HepG2 (cell line): ENCODE data around the gene ZFAND4. TPM values are rescaled to one million over a fixed set of nuclear protein-coding genes. Genes with fewer than 3 reads are reported as not detected.
A peak's percentile ranks its signal among the peaks of the same experiment; 100 is the strongest.

Experiments
- ARNT2 ChIP-seq: sonication (generic); formaldehyde crosslinking; IDR thresholded peaks from 2 replicates; pipeline ENCODE4 v1.8.0; 2022; ENCODE audit warnings: mild to moderate bottlenecking, low read depth, missing genetic modification reagents, moderate library complexity
- BCL6 ChIP-seq: IDR thresholded peaks from 2 replicates; pipeline ENCODE4 v1.6.1; 2016; ENCODE audit warnings: missing genetic modification reagents, missing compliant biosample characterization
- GLI4 ChIP-seq: sonication (generic); formaldehyde crosslinking; IDR thresholded peaks from 2 replicates; pipeline ENCODE4 v1.5.1; 2020; ENCODE audit warnings: missing genetic modification reagents, mild to moderate bottlenecking, moderate library complexity, borderline replicate concordance
- HHEX ChIP-seq: IDR thresholded peaks from 2 replicates; pipeline ENCODE4 v1.6.1; 2016; ENCODE audit warnings: control low read depth
- HMGXB3 ChIP-seq: sonication (generic); formaldehyde crosslinking; IDR thresholded peaks from 2 replicates; pipeline ENCODE4 v1.4.0; 2020; ENCODE audit warnings: missing genetic modification reagents, borderline replicate concordance
- HOXD1 ChIP-seq: sonication (generic); formaldehyde crosslinking; IDR thresholded peaks from 2 replicates; pipeline ENCODE4 v1.5.0; 2020; ENCODE audit warnings: missing genetic modification reagents
- KAT7 ChIP-seq: IDR thresholded peaks from 2 replicates; pipeline ENCODE4 v1.6.1; 2018; ENCODE audit warnings: borderline replicate concordance, missing compliant biosample characterization
- KDM6A ChIP-seq: IDR thresholded peaks from 2 replicates; pipeline ENCODE4 v1.6.1; 2016; ENCODE audit warnings: low read depth
- PHF20 ChIP-seq: sonication (generic); formaldehyde crosslinking; IDR thresholded peaks from 2 replicates; pipeline ENCODE4 v1.5.0; 2020; ENCODE audit warnings: mild to moderate bottlenecking, missing genetic modification reagents
- PITX1 ChIP-seq: sonication (generic); formaldehyde crosslinking; IDR thresholded peaks from 2 replicates; pipeline ENCODE4 v1.5.1; 2020; ENCODE audit warnings: mild to moderate bottlenecking, missing genetic modification reagents
- POLR2AphosphoS5 ChIP-seq: IDR thresholded peaks from 2 replicates; pipeline ENCODE4 v1.6.1; 2012; ENCODE audit warnings: low read depth, low read length
- PRDM10 ChIP-seq: sonication (generic); formaldehyde crosslinking; IDR thresholded peaks from 2 replicates; pipeline ENCODE4 v1.4.0; 2020; ENCODE audit warnings: low read depth, missing genetic modification reagents
- RBAK ChIP-seq: sonication (generic); formaldehyde crosslinking; IDR thresholded peaks from 2 replicates; pipeline ENCODE4 v1.5.1; 2020; ENCODE audit warnings: mild to moderate bottlenecking, missing genetic modification reagents
- REST ChIP-seq, 2 experiments: IDR thresholded peaks; 2 replicates each; pipeline ENCODE4 v1.6.1; 2011 to 2012; ENCODE audit warnings: low read length in 2 of 2, borderline replicate concordance in 1 of 2, low read depth in 1 of 2, mild to moderate bottlenecking in 1 of 2, moderate library complexity in 1 of 2
- STAT5B ChIP-seq: sonication (generic); formaldehyde crosslinking; IDR thresholded peaks from 2 replicates; pipeline ENCODE4 v1.4.0; 2020; ENCODE audit warnings: missing genetic modification reagents
- ZBTB42 ChIP-seq: sonication (generic); formaldehyde crosslinking; IDR thresholded peaks from 2 replicates; pipeline ENCODE4 v1.5.0; 2020; ENCODE audit warnings: mild to moderate bottlenecking, missing genetic modification reagents
- ZNF414 ChIP-seq: sonication (generic); formaldehyde crosslinking; IDR thresholded peaks from 2 replicates; pipeline ENCODE4 v1.5.0; 2020; ENCODE audit warnings: missing genetic modification reagents
- polyA plus RNA-seq, 8 experiments: library from polyadenylated mRNA; depleted of rRNA in 3 of 8; stranded (reverse) in 7 of 8; unstranded in 1 of 8; fragments of >200 nt; fragmentation: Illumina TruSeq in 4 of 8; extraction: Trizol in 4 of 8; gene quantifications; 2 replicates each; pipeline versions ENCODE4 v1.2.1 to v1.2.3, GENCODE V29; 2011 to 2016; ENCODE audit warnings: low read depth in 4 of 8, missing spikeins in 1 of 8, mixed read lengths in 1 of 8; ENCODE audit not compliant: insufficient read depth in 1 of 8
- total RNA-seq, 5 experiments: library from RNA; depleted of rRNA; stranded (reverse); fragments of >200 nt; fragmentation: Illumina TruSeq; extraction: Trizol; gene quantifications; 2 replicates each; pipeline ENCODE4 v1.2.3, GENCODE V29; 2016; ENCODE audit warnings: low read depth in 1 of 5

Gene ZFAND4
- total and polyA plus RNA-seq, 2 of the 13 experiments (the other 11 are each of a cell fraction or from before 2014, with no cell fraction given), result 2.9 to 9.2 TPM

GRCh38 chr10:45672181-45673073 is at the start of gene ZFAND4 (continued):
- TF ChIP-seq PRDM10, result no peak
- no peak; the same call in 1 of the 2 replicates for TF ChIP-seq PITX1 (CRISPR knock-in tag)
- TF ChIP-seq KAT7, result no peak
- TF ChIP-seq ZNF414 (CRISPR knock-in tag), result 0 out of 2 replicates have a peak, but pooled peaks have one; percentile 42
- TF ChIP-seq ZBTB42 (CRISPR knock-in tag), result no peak
- TF ChIP-seq GLI4, result peak; percentile 85; the same call in 1 of the 2 replicates
- no peak for TF ChIP-seq RBAK
- TF ChIP-seq STAT5B (CRISPR knock-in tag), result no peak
- TF ChIP-seq PHF20 (CRISPR knock-in tag), result peak; percentile 75
- no peak for TF ChIP-seq BCL6
- no peak for TF ChIP-seq REST (IDR thresholded peaks at IDR 0.05; ENCODE audit: borderline replicate concordance in 1 of 2, low read depth in 1 of 2, low read length in 2 of 2)
- no peak for TF ChIP-seq HHEX (CRISPR knock-in tag)
- no peak for TF ChIP-seq KDM6A
- no peak for TF ChIP-seq POLR2AphosphoS5
- peak; percentile 57 for TF ChIP-seq ARNT2 (CRISPR knock-in tag)
- TF ChIP-seq HMGXB3 (CRISPR knock-in tag), result peak; percentile 67; the same call in 1 of the 2 replicates
- peak; percentile 65 for TF ChIP-seq HOXD1 (CRISPR knock-in tag)
